Mesothelial cell of epicardium (in vitro differentiated cells): ENCODE results near the gene MAP4K3. TPM values are rescaled to one million over a fixed set of nuclear protein-coding genes. Genes with fewer than 3 reads are reported as not detected.
"Not testable (repeated sequence)": the region's sequence is repeated elsewhere in the genome, so short reads cannot be mapped to it uniquely, and the experiment has no call there.

Source experiments
- DNase-seq, 2 experiments: peaks; one replicate each; pipeline ENCODE4 v3.0.0; 2021; ENCODE audit warnings: low spot score in 2 of 2; ENCODE audit not compliant: unreplicated experiment in 2 of 2
- H3K27ac Mint-ChIP-seq: 2 replicates; pipeline ENCODE4 v1.8.0; 2021; ENCODE audit warnings: mixed read lengths
- H3K27me3 Mint-ChIP-seq: 2 replicates; pipeline ENCODE4 v1.8.0; 2021; ENCODE audit warnings: low read depth, mixed read lengths
- H3K36me3 Mint-ChIP-seq: 2 replicates; pipeline ENCODE4 v1.8.0; 2021; ENCODE audit warnings: mixed read lengths
- H3K4me1 Mint-ChIP-seq: 2 replicates; pipeline ENCODE4 v1.8.0; 2021; ENCODE audit warnings: mixed read lengths
- H3K4me3 Mint-ChIP-seq: 2 replicates; pipeline ENCODE4 v1.8.0; 2021; ENCODE audit warnings: mild to moderate bottlenecking, moderate library complexity, mixed read lengths
- H3K9me3 Mint-ChIP-seq: 2 replicates; pipeline ENCODE4 v1.8.0; 2021; ENCODE audit warnings: mixed read lengths
- CTCF ChIP-seq: fragments of 200-600 bp; sonication (generic); IDR thresholded peaks from one replicate; pipeline ENCODE4 v1.5.0; 2021; ENCODE audit warnings: antibody characterized with exemption; ENCODE audit not compliant: unreplicated experiment
- total RNA-seq: library from RNA; stranded (reverse); gene quantifications from 3 replicates; pipeline ENCODE4 v1.2.1, GENCODE V29; 2021

Gene MAP4K3
- total RNA-seq, 1 donor from 2014 or later: 78.0 TPM

GRCh38 chr2:39390216-39390615 is 46.9 kb downstream of the MAP4K3 start:
- no peak for DNase-seq
- H3K36me3 Mint-ChIP-seq: peaks cover 14% of the 10 kb centered on the region
- TF ChIP-seq CTCF: no peak
- H3K27me3 Mint-ChIP-seq: no peaks in the 10 kb centered on the region
- peaks cover 8% of the 10 kb centered on the region for H3K9me3 Mint-ChIP-seq
- peaks cover 20% of the 10 kb centered on the region for H3K4me1 Mint-ChIP-seq
- no peak overlapping the region for H3K27ac Mint-ChIP-seq
- no peak overlapping the region for H3K4me3 Mint-ChIP-seq

GRCh38 chr2:39386064-39386463 is 51.0 kb downstream of the MAP4K3 start:
- Mint-ChIP-seq H3K27me3 (no peaks in the 10 kb centered on the region), H3K9me3 (peaks cover 11% of the 10 kb centered on the region), H3K4me1 (peaks cover 18% of the 10 kb centered on the region), H3K27ac (no peak overlapping the region), H3K36me3 (peaks cover 13% of the 10 kb centered on the region), H3K4me3 (no peak overlapping the region)
- TF ChIP-seq CTCF: no peak
- no peak for DNase-seq

- DNase-seq: no peak
- H3K27me3 Mint-ChIP-seq: no peaks in the 10 kb centered on the region
- peaks cover 27% of the 10 kb centered on the region for H3K4me1 Mint-ChIP-seq
- peaks cover 11% of the 10 kb centered on the region for H3K9me3 Mint-ChIP-seq
- no peak overlapping the region for H3K27ac Mint-ChIP-seq
- no peak overlapping the region for H3K4me3 Mint-ChIP-seq
- peaks cover 13% of the 10 kb centered on the region for H3K36me3 Mint-ChIP-seq
- TF ChIP-seq CTCF: no peak
Measured at GRCh38 chr2:39385172-39385571, 51.9 kb downstream of the MAP4K3 start.

- DNase-seq, H3K27me3 Mint-ChIP-seq, H3K4me3 Mint-ChIP-seq, H3K27ac Mint-ChIP-seq: not testable (repeated sequence)
- H3K9me3 Mint-ChIP-seq: peaks cover 11% of the 10 kb centered on the region
- peaks cover 32% of the 10 kb centered on the region for H3K4me1 Mint-ChIP-seq
- H3K36me3 Mint-ChIP-seq: peaks cover 13% of the 10 kb centered on the region
Measured at GRCh38 chr2:39384071-39384470, 53.0 kb downstream of the MAP4K3 start.

- Mint-ChIP-seq H3K4me1 (peaks cover 33% of the 10 kb centered on the region), H3K27ac (no peak overlapping the region), H3K4me3 (no peak overlapping the region), H3K9me3 (peaks cover 11% of the 10 kb centered on the region), H3K27me3 (no peaks in the 10 kb centered on the region), H3K36me3 (peaks cover 13% of the 10 kb centered on the region)
- no peak for TF ChIP-seq CTCF
- no peak for DNase-seq
Measured at GRCh38 chr2:39383146-39383545, 53.9 kb downstream of the MAP4K3 start.

- peaks cover 38% of the 10 kb centered on the region for H3K4me1 Mint-ChIP-seq
- H3K27ac Mint-ChIP-seq: peak overlapping the region; percentile 82
- no peak overlapping the region for H3K4me3 Mint-ChIP-seq
- peaks cover 11% of the 10 kb centered on the region for H3K9me3 Mint-ChIP-seq
- no peaks in the 10 kb centered on the region for H3K27me3 Mint-ChIP-seq
- H3K36me3 Mint-ChIP-seq: peaks cover 13% of the 10 kb centered on the region
- no peak for DNase-seq
- TF ChIP-seq CTCF: no peak
Measured at GRCh38 chr2:39381653-39382052, 55.4 kb downstream of the MAP4K3 start.
